Mesothelial cell of epicardium (in vitro differentiated cells): ENCODE data around the gene OR4K1. TPM values are rescaled to one million over a fixed set of nuclear protein-coding genes. Genes with fewer than 3 reads are reported as not detected.

ENCODE experiments used
- DNase-seq, 2 experiments: peaks; one replicate each; pipeline ENCODE4 v3.0.0; 2021; ENCODE audit warnings: low spot score in 2 of 2; ENCODE audit not compliant: unreplicated experiment in 2 of 2
- H3K27ac Mint-ChIP-seq: 2 replicates; pipeline ENCODE4 v1.8.0; 2021; ENCODE audit warnings: mixed read lengths
- H3K27me3 Mint-ChIP-seq: 2 replicates; pipeline ENCODE4 v1.8.0; 2021; ENCODE audit warnings: low read depth, mixed read lengths
- H3K36me3 Mint-ChIP-seq: 2 replicates; pipeline ENCODE4 v1.8.0; 2021; ENCODE audit warnings: mixed read lengths
- H3K4me1 Mint-ChIP-seq: 2 replicates; pipeline ENCODE4 v1.8.0; 2021; ENCODE audit warnings: mixed read lengths
- H3K4me3 Mint-ChIP-seq: 2 replicates; pipeline ENCODE4 v1.8.0; 2021; ENCODE audit warnings: mild to moderate bottlenecking, moderate library complexity, mixed read lengths
- H3K9me3 Mint-ChIP-seq: 2 replicates; pipeline ENCODE4 v1.8.0; 2021; ENCODE audit warnings: mixed read lengths
- CTCF ChIP-seq: fragments of 200-600 bp; sonication (generic); IDR thresholded peaks from one replicate; pipeline ENCODE4 v1.5.0; 2021; ENCODE audit warnings: antibody characterized with exemption; ENCODE audit not compliant: unreplicated experiment
- total RNA-seq: library from RNA; stranded (reverse); gene quantifications from 3 replicates; pipeline ENCODE4 v1.2.1, GENCODE V29; 2021

OR4K1 gene
- total RNA-seq, 1 donor from 2014 or later, result not detected

GRCh38 chr14:19911114-19911513 lies 19.6 kb upstream of the OR4K1 start:
- Mint-ChIP-seq H3K27me3 (no peaks in the 10 kb centered on the region), H3K4me3 (no peak overlapping the region), H3K9me3 (peaks cover 72% of the 10 kb centered on the region), H3K27ac (no peak overlapping the region), H3K36me3 (peaks cover 2% of the 10 kb centered on the region), H3K4me1 (no peaks in the 10 kb centered on the region)
- TF ChIP-seq CTCF, result no peak
- DNase-seq, result no peak

- no peak for TF ChIP-seq CTCF
- H3K36me3 Mint-ChIP-seq, result no peaks in the 10 kb centered on the region
- no peak overlapping the region for H3K4me3 Mint-ChIP-seq
- no peaks in the 10 kb centered on the region for H3K4me1 Mint-ChIP-seq
- H3K9me3 Mint-ChIP-seq, result peaks cover 14% of the 10 kb centered on the region
- H3K27ac Mint-ChIP-seq, result no peak overlapping the region
- H3K27me3 Mint-ChIP-seq, result no peaks in the 10 kb centered on the region
- no peak for DNase-seq
Observed at GRCh38 chr14:19917243-19917642, 13.5 kb upstream of the OR4K1 start.

GRCh38 chr14:19917955-19918518 lies 12.7 kb upstream of the OR4K1 start:
- no peak for TF ChIP-seq CTCF
- Mint-ChIP-seq H3K4me3 (no peak overlapping the region), H3K9me3 (peaks cover 7% of the 10 kb centered on the region), H3K27me3 (no peaks in the 10 kb centered on the region), H3K4me1 (no peaks in the 10 kb centered on the region), H3K36me3 (no peaks in the 10 kb centered on the region), H3K27ac (no peak overlapping the region)
- DNase-seq, result no peak

- no peak for DNase-seq
- no peak for TF ChIP-seq CTCF
- H3K9me3 Mint-ChIP-seq, result peaks cover under 1% of the 10 kb centered on the region
- no peaks in the 10 kb centered on the region for H3K27me3 Mint-ChIP-seq
- H3K36me3 Mint-ChIP-seq, result no peaks in the 10 kb centered on the region
- H3K4me3 Mint-ChIP-seq, result no peak overlapping the region
- no peaks in the 10 kb centered on the region for H3K4me1 Mint-ChIP-seq
- no peak overlapping the region for H3K27ac Mint-ChIP-seq
Observed at GRCh38 chr14:19918553-19919264, 12.0 kb upstream of the OR4K1 start.

- TF ChIP-seq CTCF, result no peak
- no peaks in the 10 kb centered on the region for H3K27me3 Mint-ChIP-seq
- no peaks in the 10 kb centered on the region for H3K4me1 Mint-ChIP-seq
- no peak for DNase-seq
- H3K4me3 Mint-ChIP-seq, result no peak within 1 kb of the TSS
- no peaks in the 10 kb centered on the region for H3K36me3 Mint-ChIP-seq
- H3K9me3 Mint-ChIP-seq, result peaks cover 4% of the 10 kb centered on the region
- H3K27ac Mint-ChIP-seq, result no peak within 1 kb of the TSS
Observed at GRCh38 chr14:19920021-19920657, 10.6 kb upstream of the OR4K1 start, which contains the start of gene OR4K5. OR4K5 (plus strand) TSS chr14:19920607; CDS start chr14:19920607, 0 bp downstream.
